NCI-H2171 treated with DMSO at 0.1 percent for 48 hours (cell line): ENCODE measurements around the gene PLAAT2.
A peak's percentile ranks its signal among the peaks of the same experiment; 100 is the strongest.
"Not testable (repeated sequence)": the region's sequence is repeated elsewhere in the genome, so short reads cannot be mapped to it uniquely, and the experiment has no call there.

Source experiments
- DNase-seq: peaks from one replicate; lab custom pipeline; 2025; lab: John Stamatoyannopoulos, UW

The PLAAT2 gene

DNA sequence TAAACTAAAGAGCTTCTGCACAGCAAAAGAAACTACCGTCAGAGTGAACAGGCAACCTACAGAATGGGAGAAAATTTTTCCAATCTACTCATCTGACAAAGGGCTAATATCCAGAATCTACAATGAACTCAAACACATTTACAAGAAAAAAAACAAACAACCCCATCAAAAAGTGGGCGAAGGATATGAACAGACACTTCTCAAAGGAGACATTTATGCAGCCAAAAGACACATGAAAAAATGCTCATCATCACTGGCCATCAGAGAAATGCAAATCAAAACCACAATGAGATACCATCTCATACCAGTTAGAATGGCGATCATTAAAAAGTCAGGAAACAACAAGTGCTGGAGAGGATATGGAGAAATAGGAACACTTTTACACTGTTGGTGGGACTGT, 15.7 kb upstream of the PLAAT2 start:
- DNase-seq = not testable (repeated sequence)

GRCh38 chr11:63574856-63575602, 11.8 kb upstream of the PLAAT2 start:
- DNase-seq = no peak

GRCh38 chr11:63573881-63574855, 11.0 kb upstream of the PLAAT2 start:
- no peak for DNase-seq

DNA sequence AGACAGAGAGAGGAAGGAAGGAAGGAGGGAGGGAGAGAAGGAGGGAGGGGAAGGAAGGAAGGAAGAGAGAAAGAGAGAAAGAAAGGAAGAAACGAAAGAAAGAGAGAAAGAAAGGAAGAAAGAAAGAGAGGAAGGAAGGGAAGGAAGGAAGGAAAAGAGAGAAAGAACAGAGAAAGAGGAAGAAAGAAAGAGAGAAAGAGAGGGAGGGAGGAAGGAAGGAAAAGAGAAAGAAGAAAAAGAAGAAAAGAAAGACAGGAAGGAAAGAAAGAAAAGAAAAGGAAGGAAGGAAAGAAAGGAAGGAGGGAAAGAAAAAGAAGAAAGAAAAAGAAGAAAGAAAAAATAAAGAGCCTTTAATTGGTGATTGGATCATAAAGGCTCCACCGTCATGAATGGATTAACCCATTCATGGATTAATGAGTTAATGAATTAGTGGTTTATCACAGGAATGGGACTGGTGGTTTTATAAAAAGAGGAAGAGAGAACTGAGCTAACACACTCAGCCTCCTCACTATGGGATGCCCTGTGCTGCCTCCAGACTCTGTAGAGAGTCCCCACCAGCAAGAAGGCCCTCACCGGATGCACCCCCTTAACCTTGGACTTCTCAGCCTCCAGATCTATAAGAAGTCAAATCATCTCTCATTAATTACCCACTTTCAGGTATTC, 9.0 kb upstream of the PLAAT2 start:
- DNase-seq = no peak

- DNase-seq = no peak
Observed at GRCh38 chr11:63569570-63569969, 6.4 kb upstream of the PLAAT2 start.

DNA sequence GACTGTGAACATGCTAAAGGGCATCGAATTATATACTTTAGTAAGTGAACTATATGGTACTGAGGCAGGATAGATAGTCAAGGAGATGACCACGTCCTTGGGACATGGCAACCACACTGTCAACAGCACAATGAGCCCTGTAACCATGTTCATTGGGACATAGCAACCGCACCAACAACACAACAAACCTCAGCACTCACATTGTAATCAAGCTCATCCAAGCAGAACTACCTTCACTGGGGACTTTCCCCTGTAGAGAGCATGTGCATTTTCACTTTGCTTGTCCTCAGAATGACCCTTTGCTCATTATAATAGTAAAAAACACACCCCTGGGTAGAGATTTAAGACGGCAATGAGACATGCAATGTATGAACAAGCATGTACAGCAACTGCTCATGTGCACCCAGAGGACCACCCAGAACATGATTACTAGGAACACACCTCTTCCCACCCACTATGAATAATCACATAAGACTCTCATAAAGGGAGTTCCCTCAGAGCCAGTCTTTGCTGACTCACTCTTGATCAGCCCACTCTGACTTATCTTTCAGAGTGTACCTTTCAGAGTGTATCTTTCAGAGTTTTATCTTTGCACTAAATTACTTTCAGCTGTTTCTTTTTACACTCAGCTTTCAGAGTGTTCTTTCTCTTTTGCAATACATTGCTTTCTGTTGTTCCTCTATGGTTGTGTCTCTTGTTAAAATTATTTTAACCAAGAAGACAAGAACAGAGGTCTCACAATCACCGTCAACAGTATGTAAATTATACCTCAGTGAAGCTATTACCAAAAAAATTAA, 4.1 kb upstream of the PLAAT2 start:
- DNase-seq = peak; percentile 78

- peak; percentile 45 for DNase-seq
Observed at GRCh38 chr11:63564784-63565350, 1.7 kb upstream of the PLAAT2 start.

GRCh38 chr11:63564056-63564774, 1.0 kb upstream of the PLAAT2 start:
- DNase-seq = no peak

GRCh38 chr11:63560506-63561180, 2.5 kb downstream of the PLAAT2 start:
- no peak for DNase-seq

DNA sequence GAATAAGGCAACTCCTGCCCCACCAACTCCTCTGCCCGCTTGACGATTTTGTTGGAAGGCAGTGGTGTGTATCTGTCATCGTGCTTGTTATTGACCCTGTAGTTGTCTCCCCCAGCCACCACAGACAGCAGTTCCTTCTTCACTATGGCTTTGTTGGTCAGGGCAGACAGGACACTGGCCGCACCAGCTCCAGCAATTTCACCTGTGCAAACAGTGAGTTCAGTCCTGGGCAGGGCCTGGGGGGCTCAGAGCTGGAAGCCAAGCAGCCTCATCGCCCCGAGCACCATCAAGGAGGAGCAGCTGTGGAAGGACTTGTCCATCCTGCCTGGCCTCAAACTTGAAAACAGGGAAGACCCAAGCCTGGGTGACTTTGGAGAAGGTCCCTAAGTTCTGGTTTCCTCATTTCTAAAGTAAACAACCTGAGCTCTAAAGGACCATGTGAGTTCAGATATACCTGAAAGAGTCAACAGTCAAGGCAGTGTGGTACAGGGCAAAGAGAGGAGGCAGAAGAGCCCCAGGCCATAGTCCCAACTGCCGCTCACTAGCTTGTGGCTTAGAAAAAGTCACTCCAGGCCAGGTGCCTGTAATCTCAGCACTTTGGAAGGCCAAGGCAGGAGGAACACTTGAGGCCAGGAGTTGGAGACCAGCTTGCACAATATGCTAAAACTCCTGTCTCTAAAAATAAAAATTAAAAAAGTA, 4.6 kb downstream of the PLAAT2 start:
- no peak for DNase-seq

GRCh38 chr11:63557570-63557969, 5.6 kb downstream of the PLAAT2 start:
- no peak for DNase-seq

DNA sequence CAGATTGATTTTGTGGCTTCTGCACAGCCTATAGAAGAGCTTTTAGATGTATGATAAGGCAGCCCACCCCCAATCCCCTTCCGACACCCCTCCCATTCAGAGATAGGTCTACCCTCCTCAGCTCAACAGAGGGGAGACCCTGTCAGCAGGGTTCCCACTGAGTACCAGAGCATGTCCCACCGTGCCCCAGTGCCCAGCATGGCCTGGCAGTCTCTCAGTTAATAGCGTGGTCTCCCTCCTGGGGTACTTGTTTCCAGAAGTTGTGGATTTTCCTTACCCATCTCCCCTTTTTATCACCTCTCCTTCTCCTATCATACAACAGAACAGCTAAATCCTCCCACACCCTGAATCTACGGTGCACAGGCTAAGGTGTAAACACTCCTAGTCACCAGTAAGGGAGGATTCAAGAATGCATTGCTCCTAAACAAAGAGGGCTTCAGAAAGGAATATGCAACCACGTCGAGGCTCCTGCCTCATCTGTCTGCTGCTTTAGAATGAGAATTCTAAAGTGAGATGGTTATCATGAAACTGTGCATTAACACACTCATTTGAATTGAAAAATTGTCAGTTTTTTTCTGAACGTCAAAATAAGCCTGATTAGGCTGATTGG, 6.7 kb downstream of the PLAAT2 start:
- no peak for DNase-seq

DNA sequence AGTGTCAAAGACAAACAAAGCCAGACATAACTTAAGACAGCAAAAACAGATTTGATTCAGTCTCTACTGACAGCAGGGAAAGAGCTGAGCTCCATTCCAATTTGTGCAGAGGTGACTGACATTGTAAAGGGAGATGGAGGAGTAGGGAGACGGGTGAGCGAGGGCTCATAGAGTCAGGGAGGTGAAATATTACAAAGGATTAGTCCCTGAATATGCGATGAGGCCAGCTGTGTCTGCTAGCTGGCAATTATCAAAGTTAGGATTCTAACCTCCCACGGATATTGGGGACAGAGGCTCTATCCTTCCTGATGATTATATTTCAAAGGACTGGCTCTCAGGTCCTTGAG, 8.3 kb downstream of the PLAAT2 start:
- no peak for DNase-seq

DNA sequence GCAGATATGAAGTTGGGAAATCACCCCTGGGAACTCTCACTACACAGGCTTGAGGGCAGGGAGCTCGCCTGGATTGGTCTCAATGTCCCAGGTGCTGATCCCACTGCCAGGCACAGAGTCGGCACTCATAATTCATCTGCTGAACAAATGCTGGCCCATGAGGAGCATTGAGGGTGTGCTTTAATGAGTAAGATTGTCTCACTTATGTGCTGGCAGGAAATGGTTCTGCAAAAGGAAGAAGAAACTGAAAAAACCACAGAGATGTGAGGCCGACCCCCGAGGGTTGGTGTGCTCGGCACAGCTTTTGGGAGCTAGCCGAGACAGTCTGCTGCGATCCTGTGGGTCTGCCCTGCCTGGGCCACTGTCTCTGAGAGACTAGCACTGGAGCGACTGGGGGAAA, 9.4 kb downstream of the PLAAT2 start:
- DNase-seq = no peak

DNA sequence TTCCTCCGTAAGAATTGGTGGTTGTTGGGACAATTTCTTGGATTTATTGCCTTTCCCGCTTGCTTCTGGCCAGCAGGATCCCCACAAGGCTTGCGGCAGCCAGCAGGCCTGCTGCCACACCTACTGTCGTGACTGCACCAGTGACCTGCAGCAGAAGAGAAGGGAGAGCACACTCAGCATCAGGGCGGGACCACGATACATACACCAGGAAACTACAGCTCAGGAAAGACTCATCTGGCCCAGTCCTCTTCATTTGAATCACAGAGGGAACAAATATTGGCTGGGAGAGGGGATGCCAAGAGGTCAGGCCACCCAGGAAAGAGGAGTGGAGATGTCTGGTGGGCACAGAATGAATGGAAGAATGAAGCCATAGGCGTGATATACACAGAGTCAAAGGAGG, 10.3 kb downstream of the PLAAT2 start:
- no peak for DNase-seq

DNA sequence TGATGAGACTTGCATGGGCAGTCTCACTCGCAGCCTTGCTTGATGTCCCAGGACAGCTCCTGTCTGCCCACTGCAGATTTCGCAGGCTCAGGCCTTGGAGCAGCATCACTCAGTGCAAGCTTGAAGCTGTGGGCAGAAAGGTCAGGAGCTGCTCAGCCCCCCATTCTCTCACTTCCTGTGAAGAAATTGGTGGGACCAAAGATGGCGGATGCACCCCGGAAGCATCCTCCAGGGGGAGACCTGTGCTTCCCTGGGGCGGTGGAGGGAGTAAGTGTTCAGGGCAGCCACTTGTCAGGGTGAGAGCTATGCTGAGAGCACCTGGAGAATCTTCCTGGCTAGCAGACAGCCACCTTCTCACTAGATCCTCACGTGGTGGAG, 11.3 kb downstream of the PLAAT2 start:
- DNase-seq = no peak

DNA sequence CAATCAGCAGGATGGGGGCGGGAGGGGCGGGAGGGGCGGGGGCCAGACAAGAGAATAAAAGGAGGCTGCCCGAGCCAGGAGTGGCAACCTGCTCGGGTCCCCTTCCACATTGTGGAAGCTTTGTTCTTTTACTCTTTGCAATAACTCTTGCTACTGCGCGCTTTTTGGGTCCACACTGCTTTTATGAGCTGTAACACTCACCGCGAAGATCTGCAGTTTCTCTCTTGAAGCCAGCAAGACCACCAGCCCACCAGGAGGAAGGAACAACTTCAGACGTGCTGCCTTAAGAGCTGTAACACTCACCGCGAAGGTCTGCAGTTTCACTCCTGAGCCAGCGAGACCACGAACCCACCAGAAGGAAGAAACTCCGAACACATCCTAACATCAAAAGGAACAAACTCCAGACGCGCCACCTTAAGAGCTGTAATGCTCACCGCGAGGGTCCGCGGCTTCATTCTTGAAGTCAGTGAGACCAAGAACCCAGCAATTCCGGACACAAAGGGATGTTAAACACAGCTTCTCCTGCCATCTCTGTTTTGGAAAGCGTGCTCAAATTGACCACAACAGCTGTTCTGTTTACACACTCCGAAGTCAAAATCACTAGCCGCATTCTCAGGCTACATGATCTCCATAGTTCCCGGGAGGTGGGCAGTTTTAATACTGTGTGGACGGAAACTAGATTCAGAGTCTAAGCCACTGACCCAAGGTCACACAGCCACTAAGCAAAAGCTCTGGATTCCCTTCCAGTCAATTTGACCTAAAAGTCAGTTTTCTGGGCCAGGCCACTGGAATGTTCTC, 11.9 kb downstream of the PLAAT2 start:
- DNase-seq = no peak

- not testable (repeated sequence) for DNase-seq
Observed at GRCh38 chr11:63550156-63550700, 13.0 kb downstream of the PLAAT2 start.
